IPS-11a (cell line): Measurements from ENCODE around the gene GPR18.
"Not testable (repeated sequence)": the region's sequence is repeated elsewhere in the genome, so short reads cannot be mapped to it uniquely, and the experiment has no call there.

ENCODE experiments used
- H3K4me3 ChIP-seq: one replicate; pipeline ENCODE4 v1.5.1; 2013; ENCODE audit warnings: low read depth, low read length, control low read depth

The GPR18 gene

GRCh38 chr13:99268822-99269221 lies 10.6 kb upstream of the GPR18 start:
- H3K4me3 ChIP-seq = no peak overlapping the region

GRCh38 chr13:99267927-99268326 lies 9.7 kb upstream of the GPR18 start:
- H3K4me3 ChIP-seq = no peak overlapping the region

GRCh38 chr13:99266827-99267226 lies 8.6 kb upstream of the GPR18 start:
- H3K4me3 ChIP-seq = no peak overlapping the region

- no peak overlapping the region for H3K4me3 ChIP-seq
Observed at GRCh38 chr13:99265821-99266426, 7.7 kb upstream of the GPR18 start.

- no peak overlapping the region for H3K4me3 ChIP-seq
Observed at GRCh38 chr13:99265162-99265800, 7.1 kb upstream of the GPR18 start.

- no peak overlapping the region for H3K4me3 ChIP-seq
Observed at GRCh38 chr13:99264051-99264450, 5.9 kb upstream of the GPR18 start.

GRCh38 chr13:99263126-99263785 lies 5.1 kb upstream of the GPR18 start:
- no peak overlapping the region for H3K4me3 ChIP-seq

GRCh38 chr13:99261059-99261458 lies 2.9 kb upstream of the GPR18 start:
- H3K4me3 ChIP-seq = no peak overlapping the region

- H3K4me3 ChIP-seq = no peak overlapping the region
Observed at GRCh38 chr13:99260216-99260615, 2.0 kb upstream of the GPR18 start.

- no peak overlapping the region for H3K4me3 ChIP-seq
Observed at GRCh38 chr13:99258946-99259345, 767 bp upstream of the GPR18 start.

- H3K4me3 ChIP-seq = no peak overlapping the region
Observed at GRCh38 chr13:99257291-99257690, 888 bp downstream of the GPR18 start.

- H3K4me3 ChIP-seq = no peak overlapping the region
Observed at GRCh38 chr13:99256709-99257108, 1.5 kb downstream of the GPR18 start.

GRCh38 chr13:99256283-99256682 lies 1.9 kb downstream of the GPR18 start:
- H3K4me3 ChIP-seq = no peak overlapping the region

GRCh38 chr13:99255271-99255670 lies 2.9 kb downstream of the GPR18 start:
- no peak overlapping the region for H3K4me3 ChIP-seq

- H3K4me3 ChIP-seq = no peak overlapping the region
Observed at GRCh38 chr13:99254830-99255229, 3.3 kb downstream of the GPR18 start.

GRCh38 chr13:99251921-99252320 lies 6.3 kb downstream of the GPR18 start:
- H3K4me3 ChIP-seq = no peak overlapping the region

GRCh38 chr13:99250982-99251825 lies 7.0 kb downstream of the GPR18 start:
- H3K4me3 ChIP-seq = no peak overlapping the region

GRCh38 chr13:99249606-99250005 lies 8.6 kb downstream of the GPR18 start:
- not testable (repeated sequence) for H3K4me3 ChIP-seq

GRCh38 chr13:99249178-99249577 lies 9.0 kb downstream of the GPR18 start:
- H3K4me3 ChIP-seq = not testable (repeated sequence)

- H3K4me3 ChIP-seq = no peak overlapping the region
Observed at GRCh38 chr13:99246100-99246499, 12.1 kb downstream of the GPR18 start.

- no peak overlapping the region for H3K4me3 ChIP-seq
Observed at GRCh38 chr13:99237981-99238662, 20.1 kb downstream of the GPR18 start.
